Measurements from ENCODE around the gene HSD11B1.

HSD11B1 gene

DNA sequence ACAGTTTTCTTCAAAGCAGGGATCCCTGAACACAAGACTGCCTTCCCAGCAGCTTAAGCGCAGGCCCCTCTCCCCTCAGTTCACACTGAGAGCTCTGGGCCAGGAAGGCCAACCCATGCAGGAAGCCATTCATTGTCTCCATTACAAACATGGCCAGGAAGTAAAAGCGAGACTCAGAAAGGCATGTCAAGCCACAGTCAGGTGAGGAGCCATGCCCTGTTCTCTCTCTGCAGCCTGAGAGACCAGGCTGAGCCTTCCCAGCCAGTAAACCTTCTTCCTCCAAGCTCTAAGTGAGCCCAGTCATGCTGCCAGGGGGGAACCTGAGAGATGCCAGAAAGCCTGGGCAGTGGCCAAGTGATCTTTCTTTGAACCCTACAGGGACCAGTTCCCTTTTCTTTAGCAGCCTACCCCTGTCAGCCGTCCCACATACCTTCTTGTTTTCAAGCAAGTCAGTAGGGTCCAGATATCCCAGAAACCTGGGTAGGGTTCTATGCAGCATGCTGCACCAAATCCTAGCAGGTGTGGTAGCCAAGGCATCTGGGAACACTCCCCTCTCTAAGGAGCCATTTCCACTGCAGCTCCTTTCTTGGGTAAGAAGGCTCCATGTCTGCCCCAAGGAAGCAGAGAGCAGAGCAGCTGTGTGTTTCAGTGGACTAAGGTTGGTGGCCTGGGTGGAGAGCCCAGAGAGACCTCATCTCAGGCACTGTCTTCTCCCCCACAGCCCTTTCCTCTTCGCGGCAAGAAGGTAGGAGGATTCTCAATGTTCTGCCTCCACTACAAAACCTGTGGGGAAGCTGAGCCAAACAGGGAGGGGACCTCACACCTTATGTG, 52.2 kb downstream of the HSD11B1 start:
- ATAC-seq (replicated peaks), result peak; percentile 50
- Mint-ChIP-seq H3K4me3 (peak overlapping the region; percentile 92 to 97), H3K27ac (peak overlapping the region; percentile 93 to 94), H3K4me1 (ENCODE audit: low read depth in 2 of 2) (peaks cover 67 to 74% of the 10 kb centered on the region in 2 donors), H3K9me3 (no peaks in the 10 kb centered on the region), H3K36me3 (ENCODE audit: insufficient read depth) (peaks cover 48% of the 10 kb centered on the region), H3K27me3 (no peaks in the 10 kb centered on the region)
- DNase-seq, result peak in 2 of 3 experiments; percentile 8 to 24

DNA sequence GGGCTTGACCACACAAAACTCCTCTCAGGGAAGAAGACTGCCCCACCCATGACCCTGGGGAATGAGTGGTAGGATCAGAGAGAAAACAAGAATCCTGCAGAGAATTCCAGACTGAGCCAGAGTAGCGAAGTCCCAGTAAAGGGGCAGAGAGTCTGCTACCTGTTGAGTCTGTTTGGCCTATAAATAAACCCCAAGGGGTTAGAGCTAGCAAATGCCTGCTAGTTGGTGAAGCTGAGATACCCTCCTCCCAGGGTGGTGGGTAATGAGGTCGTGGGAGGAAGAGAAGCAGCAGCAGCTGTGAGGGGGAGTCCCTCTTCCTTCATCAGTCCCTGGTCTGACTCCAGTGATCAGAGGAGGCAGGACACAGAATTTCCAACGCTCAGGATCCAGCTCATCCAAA, 53.8 kb downstream of the HSD11B1 start:
- H3K36me3 Mint-ChIP-seq (ENCODE audit: insufficient read depth), result peaks cover 64% of the 10 kb centered on the region
- no peak for ATAC-seq (replicated peaks)

DNA sequence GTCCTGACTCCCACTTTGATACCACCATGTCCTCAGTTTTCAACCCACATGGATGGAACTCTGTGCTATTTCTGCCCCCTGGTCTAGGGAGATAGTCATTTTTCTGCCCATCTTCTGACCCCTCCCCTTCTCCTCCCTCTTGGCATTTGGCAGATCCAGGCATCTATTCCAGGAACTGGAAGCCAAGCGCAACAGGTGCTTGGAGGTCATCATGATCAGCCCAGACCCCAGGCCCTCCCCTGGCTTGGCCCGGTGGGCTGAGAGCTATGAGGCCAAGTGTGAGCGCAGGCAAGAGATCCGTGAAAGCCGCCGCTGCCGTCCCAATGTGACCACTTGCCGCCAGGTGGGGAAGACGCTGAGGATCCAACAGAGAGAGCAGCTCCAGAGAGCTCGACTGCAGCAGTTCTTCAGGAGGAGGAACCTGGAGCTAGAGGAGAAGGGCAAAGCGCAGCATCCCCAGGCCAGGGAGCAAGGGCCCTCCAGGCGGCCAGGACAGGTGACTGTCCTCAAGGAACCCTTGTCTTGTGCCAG, 55.2 kb downstream of the HSD11B1 start:
- Mint-ChIP-seq H3K27me3 (no peaks in the 10 kb centered on the region), H3K4me3 (peak overlapping the region; percentile 92 to 97), H3K9me3 (no peaks in the 10 kb centered on the region), H3K36me3 (ENCODE audit: insufficient read depth) (peaks cover 79% of the 10 kb centered on the region), H3K27ac (peak overlapping the region; percentile 93 to 94), H3K4me1 (ENCODE audit: low read depth in 2 of 2) (peaks cover 76 to 82% of the 10 kb centered on the region in 2 donors)
- ATAC-seq (replicated peaks) (no peak), DNase-seq (no peak)

More for the DNA sequence above, 53.8 kb downstream of the HSD11B1 start:
- DNase-seq, result no peak
- Mint-ChIP-seq H3K27me3 (no peaks in the 10 kb centered on the region), H3K4me1 (ENCODE audit: low read depth in 2 of 2) (peaks cover 71 to 80% of the 10 kb centered on the region in 2 donors), H3K27ac (peak overlapping the region; percentile 93 to 94), H3K9me3 (no peaks in the 10 kb centered on the region), H3K4me3 (peak overlapping the region; percentile 92 to 97)

DNA sequence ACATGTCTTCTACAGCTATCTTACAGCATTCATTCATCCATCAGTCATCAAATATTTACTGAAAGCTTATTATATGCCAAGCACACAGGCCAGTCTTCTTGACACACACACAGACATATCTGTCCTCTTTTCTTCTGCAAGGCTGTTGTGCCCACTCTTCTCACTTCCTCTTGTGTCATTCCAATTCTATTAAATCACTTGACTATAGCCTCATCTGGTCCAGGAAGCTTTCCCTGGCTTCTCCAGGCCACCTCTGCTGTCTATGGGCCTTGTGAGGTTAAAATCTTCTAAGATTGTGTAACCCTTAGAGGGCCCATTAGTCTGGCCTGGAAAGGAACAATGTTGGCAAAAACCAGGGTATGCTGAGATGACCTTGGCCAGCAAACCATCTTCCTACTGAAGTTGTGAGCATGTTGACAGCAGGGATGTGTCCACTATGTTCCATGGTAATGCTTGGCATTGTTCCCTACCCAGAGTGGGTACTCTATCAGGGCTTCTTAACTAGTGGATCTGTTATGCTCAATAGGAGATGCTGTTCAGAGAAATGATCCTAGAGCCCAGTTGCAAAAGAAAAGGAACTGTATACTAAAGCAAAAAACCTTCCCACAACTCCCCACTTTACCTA, 56.5 kb downstream of the HSD11B1 start:
- ATAC-seq (replicated peaks), result no peak
- peak overlapping the region; percentile 35 to 61 for H3K4me3 Mint-ChIP-seq

DNA sequence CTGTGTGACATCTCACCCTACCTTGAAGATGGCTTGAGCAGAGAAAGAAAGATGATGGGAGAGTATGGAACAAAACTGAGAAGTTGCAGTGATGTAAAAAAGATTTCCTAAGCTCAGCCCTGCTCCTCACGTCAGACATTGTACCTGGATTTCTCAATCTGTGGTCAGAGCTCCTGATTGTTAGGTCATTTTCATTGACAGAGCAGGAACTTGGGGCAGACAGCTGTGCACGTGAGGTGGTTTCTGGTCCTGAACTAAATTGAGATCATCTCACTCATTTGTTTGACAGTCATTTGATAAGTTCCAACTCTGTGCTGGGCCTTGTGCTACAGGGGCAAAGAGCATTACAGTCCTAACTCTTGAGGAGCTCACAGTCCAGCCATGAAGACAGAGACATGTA, 61.4 kb downstream of the HSD11B1 start:
- Mint-ChIP-seq H3K9me3 (no peaks in the 10 kb centered on the region), H3K36me3 (ENCODE audit: insufficient read depth) (peaks cover 73% of the 10 kb centered on the region), H3K27ac (peak overlapping the region; percentile 78 to 84), H3K27me3 (no peaks in the 10 kb centered on the region), H3K4me1 (ENCODE audit: low read depth in 2 of 2) (peaks cover 43 to 63% of the 10 kb centered on the region in 2 donors), H3K4me3 (peak overlapping the region in 1 of 2 donors; percentile 15)
- DNase-seq (no peak), ATAC-seq (replicated peaks) (no peak)

More for the DNA sequence above, 56.5 kb downstream of the HSD11B1 start:
- Mint-ChIP-seq H3K4me1 (ENCODE audit: low read depth in 2 of 2) (peaks cover 69 to 77% of the 10 kb centered on the region in 2 donors), H3K27ac (peak overlapping the region; percentile 93 to 94), H3K36me3 (ENCODE audit: insufficient read depth) (peaks cover 86% of the 10 kb centered on the region), H3K9me3 (no peaks in the 10 kb centered on the region), H3K27me3 (no peaks in the 10 kb centered on the region)
- DNase-seq, result no peak

DNA sequence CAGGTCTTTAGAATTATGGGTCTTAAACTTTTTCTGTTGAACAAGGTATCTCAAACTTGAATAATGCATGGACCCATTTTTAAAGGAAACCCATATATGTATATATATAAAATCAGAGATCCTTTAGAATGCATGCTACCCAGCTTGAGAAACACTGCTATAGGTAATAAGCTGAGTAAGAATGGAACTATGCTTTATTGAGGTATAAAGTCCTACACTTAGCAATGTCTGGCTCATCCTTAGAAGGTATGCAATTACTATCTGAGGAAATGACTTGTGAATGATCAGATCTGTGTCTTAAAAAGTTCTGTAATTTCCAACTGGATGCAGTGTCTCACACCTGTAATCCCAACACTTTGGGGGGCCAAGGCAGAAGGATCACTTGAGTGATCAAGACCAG, 62.5 kb downstream of the HSD11B1 start:
- ATAC-seq (replicated peaks), result no peak
- Mint-ChIP-seq H3K27ac (peak overlapping the region in 1 of 2 donors; percentile 84), H3K27me3 (no peaks in the 10 kb centered on the region), H3K36me3 (ENCODE audit: insufficient read depth) (peaks cover 62% of the 10 kb centered on the region), H3K4me3 (no peak overlapping the region), H3K9me3 (no peaks in the 10 kb centered on the region), H3K4me1 (ENCODE audit: low read depth in 2 of 2) (peaks cover 34 to 53% of the 10 kb centered on the region in 2 donors)
- no peak for DNase-seq

DNA sequence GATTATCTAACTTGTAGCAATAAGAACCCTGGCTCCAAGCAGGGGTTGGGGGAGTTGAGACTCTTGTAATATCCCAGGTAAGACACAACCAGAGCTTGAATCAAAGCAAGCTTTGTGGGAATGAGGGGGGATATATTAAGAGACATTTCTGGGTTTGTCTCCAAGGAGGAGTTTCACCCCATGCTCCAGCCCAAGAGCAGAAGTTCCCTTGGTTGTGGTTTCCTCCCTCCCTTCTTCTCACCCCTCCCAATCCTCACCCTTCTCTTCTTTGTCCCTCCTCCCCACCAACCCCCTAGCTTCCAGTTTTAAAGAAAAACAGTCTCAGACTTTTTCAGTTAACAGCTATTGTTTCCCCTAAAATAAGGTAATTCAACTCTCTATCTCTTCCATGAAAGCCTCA, 63.1 kb downstream of the HSD11B1 start:
- no peaks in the 10 kb centered on the region for H3K27me3 Mint-ChIP-seq
- H3K9me3 Mint-ChIP-seq, result no peaks in the 10 kb centered on the region
- H3K4me3 Mint-ChIP-seq, result no peak overlapping the region
- DNase-seq, result no peak
- H3K27ac Mint-ChIP-seq, result no peak overlapping the region
- peaks cover 56% of the 10 kb centered on the region for H3K36me3 Mint-ChIP-seq (ENCODE audit: insufficient read depth)
- peaks cover 28 to 47% of the 10 kb centered on the region in 2 donors for H3K4me1 Mint-ChIP-seq (ENCODE audit: low read depth in 2 of 2)
- ATAC-seq (replicated peaks), result no peak

DNA sequence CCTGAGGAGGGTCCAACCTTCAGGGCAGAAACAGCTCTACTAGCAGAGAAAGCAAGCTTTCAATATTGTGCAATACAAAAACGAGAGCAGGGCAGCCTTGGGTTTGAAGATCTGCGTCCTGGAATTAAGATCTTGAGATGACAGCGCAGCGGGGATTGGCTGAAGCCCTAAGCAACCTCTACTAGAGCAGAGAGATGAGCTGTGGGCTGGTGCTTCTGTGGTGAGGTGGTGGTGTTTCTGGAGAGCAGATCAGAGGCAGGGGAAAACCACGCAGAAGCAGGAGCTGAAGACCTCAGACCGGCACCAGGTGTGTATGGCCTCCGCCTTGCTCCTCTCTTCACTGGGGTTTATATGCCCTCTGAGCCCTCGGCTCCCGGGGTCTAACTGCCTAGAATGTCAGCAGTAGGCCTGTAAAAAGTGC, 63.7 kb downstream of the HSD11B1 start:
- H3K27ac Mint-ChIP-seq, result no peak overlapping the region
- no peaks in the 10 kb centered on the region for H3K27me3 Mint-ChIP-seq
- H3K4me1 Mint-ChIP-seq (ENCODE audit: low read depth in 2 of 2), result peaks cover 28 to 41% of the 10 kb centered on the region in 2 donors
- DNase-seq (peak; percentile 65 to 75 (median 73)), ATAC-seq (replicated peaks) (peak; percentile 87)
- peaks cover 50% of the 10 kb centered on the region for H3K36me3 Mint-ChIP-seq (ENCODE audit: insufficient read depth)
- no peak overlapping the region for H3K4me3 Mint-ChIP-seq
- H3K9me3 Mint-ChIP-seq, result no peaks in the 10 kb centered on the region

DNA sequence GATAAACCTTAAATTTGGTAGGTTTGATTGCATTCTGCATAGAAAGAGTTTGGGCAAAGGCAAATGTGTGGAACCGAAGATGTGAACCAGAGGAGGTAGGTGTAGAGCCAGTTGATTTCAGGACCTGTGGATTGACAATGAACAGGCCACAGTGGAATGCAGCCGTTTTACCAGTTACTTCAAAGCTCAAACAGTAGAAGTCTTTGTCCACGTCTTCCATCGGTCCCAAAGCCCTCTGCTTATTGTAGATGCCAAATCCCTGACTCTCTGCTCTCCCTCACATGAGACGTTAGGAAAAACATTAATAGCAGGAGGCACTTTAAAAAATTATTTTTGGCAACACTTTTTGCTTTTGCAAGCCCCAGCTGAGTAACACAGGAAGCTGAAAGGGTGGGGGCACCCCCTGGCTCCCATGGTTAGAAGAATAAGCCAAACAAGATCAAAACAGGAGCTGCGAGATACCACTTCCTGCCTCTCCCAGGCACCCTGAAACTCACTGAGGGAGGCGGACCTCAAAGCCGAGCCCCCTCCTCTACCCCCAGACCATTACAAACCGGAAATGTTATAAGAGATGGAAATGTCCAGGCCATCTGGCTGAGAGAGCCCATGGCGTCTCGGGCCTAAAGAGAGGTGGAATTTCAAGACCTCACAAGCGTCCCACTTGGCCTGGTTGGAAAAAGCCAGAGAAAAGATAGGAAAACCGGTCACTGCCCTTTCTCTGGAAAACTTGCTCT, 64.7 kb downstream of the HSD11B1 start:
- DNase-seq (peak; percentile 57 to 59 (median 57)), ATAC-seq (replicated peaks) (peak; percentile 71)
- H3K4me3 Mint-ChIP-seq, result no peak overlapping the region
- no peak overlapping the region for H3K27ac Mint-ChIP-seq
- H3K27me3 Mint-ChIP-seq, result no peaks in the 10 kb centered on the region
- H3K4me1 Mint-ChIP-seq (ENCODE audit: low read depth in 2 of 2), result peaks cover 27 to 31% of the 10 kb centered on the region in 2 donors
- H3K36me3 Mint-ChIP-seq (ENCODE audit: insufficient read depth), result peaks cover 46% of the 10 kb centered on the region
- no peaks in the 10 kb centered on the region for H3K9me3 Mint-ChIP-seq

DNA sequence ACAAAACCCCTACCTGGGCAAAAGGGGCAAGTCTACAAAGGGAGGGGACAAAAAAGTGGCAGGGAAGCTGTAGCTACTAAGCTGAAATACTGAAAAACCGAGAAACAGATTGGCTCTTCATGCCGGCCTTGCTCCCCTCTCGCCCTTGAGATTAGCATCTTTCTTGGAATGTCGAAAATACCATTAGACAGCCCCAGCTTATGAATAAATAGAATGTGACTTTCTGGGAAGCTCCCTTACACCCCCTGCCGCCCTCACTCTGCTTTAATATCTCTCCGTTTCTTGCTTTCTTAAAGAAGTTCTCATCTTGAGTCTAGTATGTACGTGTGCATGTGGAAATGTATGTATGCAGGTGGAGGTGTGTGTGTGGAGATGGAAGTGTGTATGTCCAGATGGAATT, 65.3 kb downstream of the HSD11B1 start:
- H3K9me3 Mint-ChIP-seq, result no peaks in the 10 kb centered on the region
- H3K27ac Mint-ChIP-seq, result no peak overlapping the region
- no peak for ATAC-seq (replicated peaks)
- H3K27me3 Mint-ChIP-seq, result no peaks in the 10 kb centered on the region
- peaks cover 45% of the 10 kb centered on the region for H3K36me3 Mint-ChIP-seq (ENCODE audit: insufficient read depth)
- H3K4me1 Mint-ChIP-seq (ENCODE audit: low read depth in 2 of 2), result peaks cover 30 to 33% of the 10 kb centered on the region in 2 donors
- no peak for DNase-seq
- H3K4me3 Mint-ChIP-seq, result no peak overlapping the region

DNA sequence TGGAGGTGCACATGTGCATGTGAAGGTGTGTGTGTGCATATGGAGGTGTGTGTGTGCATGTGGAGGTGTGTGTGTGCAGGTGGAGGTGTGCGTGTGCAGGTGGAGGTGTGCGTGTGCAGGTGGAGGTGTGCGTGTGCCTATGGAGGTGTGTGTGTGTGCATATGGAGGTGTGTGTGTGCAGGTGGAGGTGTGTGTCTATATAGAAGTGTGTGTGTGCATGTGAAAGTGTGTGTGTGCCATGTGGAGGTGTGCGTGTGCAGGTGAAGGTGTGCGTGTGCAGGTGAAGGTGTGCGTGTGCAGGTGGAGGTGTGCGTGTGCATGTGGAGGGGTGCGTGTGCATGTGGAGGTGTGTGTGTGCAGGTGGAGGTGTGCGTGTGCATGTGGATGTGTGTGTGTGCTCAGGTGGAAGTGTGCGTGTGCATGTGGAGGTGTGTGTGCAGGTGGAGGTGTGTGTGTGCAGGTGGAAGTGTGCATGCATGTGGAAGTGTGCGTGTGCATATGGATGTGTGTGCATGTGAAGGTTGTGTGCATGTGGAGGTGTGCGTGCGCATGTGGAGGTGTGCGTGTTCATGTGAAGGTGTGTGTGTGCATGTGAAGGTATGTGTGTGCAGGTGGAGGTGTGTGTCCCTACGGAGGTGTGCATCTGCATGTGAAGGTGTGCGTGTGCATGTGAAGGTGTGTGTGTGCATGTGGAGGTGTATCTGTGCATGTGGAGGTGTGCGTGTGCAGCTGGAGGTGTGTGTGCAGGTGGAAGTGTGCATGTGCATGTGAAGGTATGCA, 66.2 kb downstream of the HSD11B1 start:
- Mint-ChIP-seq H3K27me3 (no peaks in the 10 kb centered on the region), H3K4me3 (no peak overlapping the region), H3K36me3 (ENCODE audit: insufficient read depth) (peaks cover 45% of the 10 kb centered on the region), H3K9me3 (no peaks in the 10 kb centered on the region), H3K27ac (no peak overlapping the region), H3K4me1 (ENCODE audit: low read depth in 2 of 2) (peaks cover 32 to 37% of the 10 kb centered on the region in 2 donors)
- no peak for DNase-seq
- ATAC-seq (replicated peaks), result no peak

DNA sequence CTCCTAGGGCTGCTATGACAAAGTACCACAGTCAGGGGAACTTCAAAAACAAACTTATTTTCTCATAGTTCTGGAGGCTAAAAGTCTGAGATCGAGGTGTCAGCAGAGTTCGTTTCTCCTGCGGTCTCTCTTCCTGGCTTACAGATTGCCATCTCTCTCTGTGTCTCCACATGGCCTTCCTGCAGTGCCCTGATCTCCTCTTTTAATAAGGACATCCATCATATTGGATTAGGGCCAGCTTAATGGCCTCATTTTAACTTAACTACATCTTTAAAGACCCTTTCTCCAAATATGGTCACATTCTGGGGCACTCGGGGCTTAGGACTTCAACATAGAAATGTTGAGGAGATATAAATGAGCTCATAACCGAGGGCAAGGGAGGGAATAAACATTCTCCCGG, 67.5 kb downstream of the HSD11B1 start:
- H3K27ac Mint-ChIP-seq, result no peak overlapping the region
- peaks cover 50% of the 10 kb centered on the region for H3K36me3 Mint-ChIP-seq (ENCODE audit: insufficient read depth)
- no peaks in the 10 kb centered on the region for H3K9me3 Mint-ChIP-seq
- H3K4me3 Mint-ChIP-seq, result no peak overlapping the region
- no peak for ATAC-seq (replicated peaks)
- peaks cover 25 to 29% of the 10 kb centered on the region in 2 donors for H3K4me1 Mint-ChIP-seq (ENCODE audit: low read depth in 2 of 2)
- H3K27me3 Mint-ChIP-seq, result no peaks in the 10 kb centered on the region
- DNase-seq, result no peak

All from effector memory CD8-positive, alpha-beta T cell (primary cell).